Astrocyte (in vitro differentiated cells and primary cell): ENCODE measurements around the gene ZNF385B. TPM values are rescaled to one million over a fixed set of nuclear protein-coding genes. Genes with fewer than 3 reads are reported as not detected.

ENCODE experiments used
- DNase-seq: peaks from one replicate; pipeline ENCODE4 v3.0.0-alpha.2; 2010; ENCODE audit warnings: low read depth
- FAIRE-seq: peaks from 2 replicates; lab custom pipeline; 2011; peaks lifted over from hg19 to GRCh38; lab: Jason Lieb, UNC
- H2AFZ ChIP-seq: 2 replicates; pipeline ENCODE4 v1.6.0; 2012; ENCODE audit warnings: low read depth, low read length, inconsistent platforms
- H3K27ac ChIP-seq: 2 replicates; pipeline ENCODE4 v1.5.1; 2011; ENCODE audit warnings: low read depth, low read length, inconsistent platforms
- H3K27me3 ChIP-seq: 2 replicates; pipeline ENCODE4 v1.6.0; 2011; ENCODE audit warnings: low read length, inconsistent platforms; ENCODE audit not compliant: insufficient read depth
- H3K36me3 ChIP-seq: 2 replicates; pipeline ENCODE4 v1.5.1; 2011; ENCODE audit warnings: low read length, inconsistent platforms; ENCODE audit not compliant: insufficient read depth
- H3K4me1 ChIP-seq: 2 replicates; pipeline ENCODE4 v1.5.1; 2011; ENCODE audit warnings: low read length, inconsistent platforms; ENCODE audit not compliant: insufficient read depth
- H3K4me2 ChIP-seq: 2 replicates; pipeline ENCODE4 v1.6.0; 2012; ENCODE audit warnings: low read length, inconsistent platforms
- H3K4me3 ChIP-seq: 2 replicates; pipeline ENCODE4 v1.5.1; 2011; ENCODE audit warnings: low read depth, mild to moderate bottlenecking, low read length, inconsistent platforms; ENCODE audit not compliant: insufficient read depth
- H3K79me2 ChIP-seq: 2 replicates; pipeline ENCODE4 v1.6.0; 2012; ENCODE audit warnings: mild to moderate bottlenecking, low read length, inconsistent platforms; ENCODE audit not compliant: insufficient read depth
- H3K9ac ChIP-seq: 2 replicates; pipeline ENCODE4 v1.6.0; 2012; ENCODE audit warnings: mild to moderate bottlenecking, low read length, inconsistent platforms
- H3K9me3 ChIP-seq: 2 replicates; pipeline ENCODE4 v1.5.1; 2012; ENCODE audit warnings: low read depth, mild to moderate bottlenecking, low read length, inconsistent platforms; ENCODE audit not compliant: insufficient read depth
- H4K20me1 ChIP-seq: 2 replicates; pipeline ENCODE4 v1.6.0; 2012; ENCODE audit warnings: low read length, inconsistent platforms; ENCODE audit not compliant: insufficient read depth
- H3K27ac Mint-ChIP-seq: one replicate; pipeline ENCODE4 v1.8.0; 2021; ENCODE audit warnings: mild to moderate bottlenecking, mixed read lengths; ENCODE audit not compliant: unreplicated experiment
- H3K27me3 Mint-ChIP-seq: one replicate; pipeline ENCODE4 v1.8.0; 2021; ENCODE audit warnings: low read depth, mixed read lengths; ENCODE audit not compliant: unreplicated experiment
- H3K36me3 Mint-ChIP-seq: one replicate; pipeline ENCODE4 v1.8.0; 2021; ENCODE audit warnings: low read depth, mixed read lengths; ENCODE audit not compliant: unreplicated experiment
- H3K4me1 Mint-ChIP-seq: one replicate; pipeline ENCODE4 v1.8.0; 2021; ENCODE audit warnings: low read depth, mixed read lengths; ENCODE audit not compliant: unreplicated experiment
- H3K4me3 Mint-ChIP-seq: one replicate; pipeline ENCODE4 v1.8.0; 2021; ENCODE audit warnings: mild to moderate bottlenecking, moderate library complexity, mixed read lengths; ENCODE audit not compliant: unreplicated experiment
- H3K9me3 Mint-ChIP-seq: one replicate; pipeline ENCODE4 v1.8.0; 2021; ENCODE audit warnings: mild to moderate bottlenecking, mixed read lengths; ENCODE audit not compliant: unreplicated experiment
- EZH2 ChIP-seq: IDR thresholded peaks from 2 replicates; pipeline ENCODE4 v1.6.1; 2012; ENCODE audit warnings: mild to moderate bottlenecking, low read length, inconsistent platforms; ENCODE audit not compliant: insufficient read depth
- total RNA-seq: library from RNA; stranded (reverse); gene quantifications from 2 replicates; pipeline ENCODE4 v1.2.1, GENCODE V29; 2021
- TF ChIP-seq, protein P1 (sequence below): IDR thresholded peaks from 2 replicates; pipeline ENCODE4 v1.5.1; 2011; ENCODE audit warnings: low read depth, mild to moderate bottlenecking, inconsistent platforms, low read length, moderate library complexity; ENCODE audit not compliant: insufficient read depth

ZNF385B gene
- total RNA-seq, 1 donor from 2014 or later, result 0.27 TPM

- FAIRE-seq, result no peak
- no peak overlapping the region for H3K27ac ChIP-seq
- H3K4me3 ChIP-seq, result no peak overlapping the region
- H3K36me3 ChIP-seq, result no peaks in the 10 kb centered on the region
- no peak for DNase-seq
- Mint-ChIP-seq H3K36me3 (no peaks in the 10 kb centered on the region), H3K4me3 (no peak overlapping the region), H3K4me1 (no peaks in the 10 kb centered on the region), H3K27ac (no peak overlapping the region), H3K9me3 (no peaks in the 10 kb centered on the region), H3K27me3 (no peaks in the 10 kb centered on the region)
- TF ChIP-seq, protein P1, sequence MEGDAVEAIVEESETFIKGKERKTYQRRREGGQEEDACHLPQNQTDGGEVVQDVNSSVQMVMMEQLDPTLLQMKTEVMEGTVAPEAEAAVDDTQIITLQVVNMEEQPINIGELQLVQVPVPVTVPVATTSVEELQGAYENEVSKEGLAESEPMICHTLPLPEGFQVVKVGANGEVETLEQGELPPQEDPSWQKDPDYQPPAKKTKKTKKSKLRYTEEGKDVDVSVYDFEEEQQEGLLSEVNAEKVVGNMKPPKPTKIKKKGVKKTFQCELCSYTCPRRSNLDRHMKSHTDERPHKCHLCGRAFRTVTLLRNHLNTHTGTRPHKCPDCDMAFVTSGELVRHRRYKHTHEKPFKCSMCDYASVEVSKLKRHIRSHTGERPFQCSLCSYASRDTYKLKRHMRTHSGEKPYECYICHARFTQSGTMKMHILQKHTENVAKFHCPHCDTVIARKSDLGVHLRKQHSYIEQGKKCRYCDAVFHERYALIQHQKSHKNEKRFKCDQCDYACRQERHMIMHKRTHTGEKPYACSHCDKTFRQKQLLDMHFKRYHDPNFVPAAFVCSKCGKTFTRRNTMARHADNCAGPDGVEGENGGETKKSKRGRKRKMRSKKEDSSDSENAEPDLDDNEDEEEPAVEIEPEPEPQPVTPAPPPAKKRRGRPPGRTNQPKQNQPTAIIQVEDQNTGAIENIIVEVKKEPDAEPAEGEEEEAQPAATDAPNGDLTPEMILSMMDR, result no peak
- TF ChIP-seq EZH2, result no peak
- no peaks in the 10 kb centered on the region for H3K79me2 ChIP-seq
- H4K20me1 ChIP-seq, result no peaks in the 10 kb centered on the region
- no peaks in the 10 kb centered on the region for H3K4me1 ChIP-seq
- no peaks in the 10 kb centered on the region for H3K9me3 ChIP-seq
- H2AFZ ChIP-seq, result no peak overlapping the region
- no peak overlapping the region for H3K4me2 ChIP-seq
- H3K9ac ChIP-seq, result no peak overlapping the region
- no peaks in the 10 kb centered on the region for H3K27me3 ChIP-seq
These were observed 309.8 kb downstream of the ZNF385B start for GRCh38 chr2:179551539-179552045.

- no peaks in the 10 kb centered on the region for H3K79me2 ChIP-seq
- no peak overlapping the region for H3K4me3 Mint-ChIP-seq
- H3K4me1 ChIP-seq, result no peaks in the 10 kb centered on the region
- no peaks in the 10 kb centered on the region for H3K9me3 ChIP-seq
- no peak overlapping the region for H2AFZ ChIP-seq
- no peak overlapping the region for H3K4me2 ChIP-seq
- no peak overlapping the region for H3K9ac ChIP-seq
- no peak overlapping the region for H3K27ac ChIP-seq
- FAIRE-seq, result no peak
- no peaks in the 10 kb centered on the region for H3K27me3 Mint-ChIP-seq
- no peak for DNase-seq
- H3K36me3 ChIP-seq, result no peaks in the 10 kb centered on the region
- TF ChIP-seq, protein P1, result no peak
- TF ChIP-seq EZH2, result no peak
- H3K27ac Mint-ChIP-seq, result no peak overlapping the region
- H4K20me1 ChIP-seq, result no peaks in the 10 kb centered on the region
- no peaks in the 10 kb centered on the region for H3K9me3 Mint-ChIP-seq
- no peak overlapping the region for H3K4me3 ChIP-seq
- H3K36me3 Mint-ChIP-seq, result no peaks in the 10 kb centered on the region
- no peaks in the 10 kb centered on the region for H3K27me3 ChIP-seq
- no peaks in the 10 kb centered on the region for H3K4me1 Mint-ChIP-seq
These were observed 310.6 kb downstream of the ZNF385B start for GRCh38 chr2:179550849-179551248.

GRCh38 chr2:179550214-179550613 is 311.2 kb downstream of the ZNF385B start:
- Mint-ChIP-seq H3K9me3 (no peaks in the 10 kb centered on the region), H3K4me3 (no peak overlapping the region), H3K27ac (no peak overlapping the region), H3K27me3 (no peaks in the 10 kb centered on the region), H3K36me3 (no peaks in the 10 kb centered on the region), H3K4me1 (no peaks in the 10 kb centered on the region)
- H3K36me3 ChIP-seq, result no peaks in the 10 kb centered on the region
- H3K4me3 ChIP-seq, result no peak overlapping the region
- FAIRE-seq (no peak), DNase-seq (no peak)
- H2AFZ ChIP-seq, result no peak overlapping the region
- no peaks in the 10 kb centered on the region for H4K20me1 ChIP-seq
- H3K27me3 ChIP-seq, result no peaks in the 10 kb centered on the region
- no peaks in the 10 kb centered on the region for H3K4me1 ChIP-seq
- no peak overlapping the region for H3K9ac ChIP-seq
- H3K9me3 ChIP-seq, result no peaks in the 10 kb centered on the region
- no peak overlapping the region for H3K27ac ChIP-seq
- TF ChIP-seq, protein P1, result no peak
- TF ChIP-seq EZH2, result no peak
- no peak overlapping the region for H3K4me2 ChIP-seq
- no peaks in the 10 kb centered on the region for H3K79me2 ChIP-seq
